ENCODE measurements around the gene PGAM2. TPM values are rescaled to one million over a fixed set of nuclear protein-coding genes. Genes with fewer than 3 reads are reported as not detected.

PGAM2 gene
- total RNA-seq, 1 experiment from 2014 or later, result 0.27 TPM

DNA sequence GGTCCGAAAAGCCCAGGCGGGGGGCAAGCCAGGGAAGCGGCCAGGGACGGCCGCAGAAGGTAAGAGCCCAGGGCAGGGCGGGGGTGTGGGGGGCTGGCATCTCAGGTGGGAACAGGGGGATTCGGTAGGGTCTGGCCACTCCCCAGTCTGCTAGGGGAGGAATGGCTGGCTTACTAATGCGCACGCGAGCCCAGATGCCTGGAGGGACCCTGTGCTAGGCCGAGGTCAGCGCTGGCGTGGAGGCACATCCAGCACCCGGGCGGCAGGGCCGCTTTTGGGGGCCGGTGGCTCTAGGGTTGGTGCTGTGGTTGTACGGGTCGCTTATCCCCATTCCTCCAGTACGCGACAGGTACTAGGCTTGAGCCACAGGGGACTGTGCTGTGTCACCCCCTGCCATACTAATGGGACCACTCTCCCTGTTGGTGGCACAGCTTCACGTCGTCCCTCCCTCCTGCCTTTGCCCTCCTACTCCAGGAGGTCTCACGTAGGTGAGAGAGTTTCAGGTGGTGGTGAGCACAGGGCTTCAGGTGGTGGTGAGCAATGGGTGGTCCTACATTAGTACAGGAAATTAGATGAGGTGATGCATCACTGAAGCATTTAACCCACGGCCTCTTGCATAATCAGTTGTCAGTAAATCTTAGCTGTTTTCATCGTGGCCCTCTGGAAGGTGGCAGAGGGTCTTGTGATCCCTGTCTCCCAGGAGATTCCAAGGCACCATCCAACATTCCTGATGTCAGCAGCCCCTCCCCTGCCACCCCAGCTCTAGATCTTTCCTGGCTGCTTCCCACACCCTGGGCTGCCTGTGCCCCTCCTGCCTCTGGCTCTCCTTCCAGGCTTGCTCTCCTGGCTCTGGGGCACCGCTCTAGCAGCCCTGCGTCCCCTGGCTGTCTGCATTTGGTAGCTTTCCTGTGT lies 39.7 kb upstream of the PGAM2 start:
- ATAC-seq (no peak), DNase-seq (ENCODE audit: low read depth, low spot score) (no peak)
- H3K9me2 ChIP-seq (ENCODE audit: insufficient read depth), result no peaks in the 10 kb centered on the region
- no peak overlapping the region for H2AFZ ChIP-seq (ENCODE audit: low read depth, low read length, poor library complexity, severe bottlenecking)
- H3K9ac ChIP-seq (ENCODE audit: low read length), result no peak overlapping the region
- BruUV-seq (replicated peaks), result no TSS peak
- ChIA-PET CTCF (no interaction called here), POLR2A (no interaction called here), RAD21 (ENCODE audit: low non-redundant PET in 1 of 2, low total read pairs in 2 of 2, uncharacterized antibody in 2 of 2, unreplicated experiment in 2 of 2) (no interaction called here)
- H3K27me3 ChIP-seq (ENCODE audit: insufficient read depth, low read length), result no peaks in the 10 kb centered on the region
- TF ChIP-seq ZNF274 (IDR thresholded peaks at IDR 0.05; ENCODE audit: low read depth, low read length), result no peak
- TF ChIP-seq FOSL1 (IDR thresholded peaks at IDR 0.05; ENCODE audit: low read depth), result no peak
- TF ChIP-seq, protein P1, sequence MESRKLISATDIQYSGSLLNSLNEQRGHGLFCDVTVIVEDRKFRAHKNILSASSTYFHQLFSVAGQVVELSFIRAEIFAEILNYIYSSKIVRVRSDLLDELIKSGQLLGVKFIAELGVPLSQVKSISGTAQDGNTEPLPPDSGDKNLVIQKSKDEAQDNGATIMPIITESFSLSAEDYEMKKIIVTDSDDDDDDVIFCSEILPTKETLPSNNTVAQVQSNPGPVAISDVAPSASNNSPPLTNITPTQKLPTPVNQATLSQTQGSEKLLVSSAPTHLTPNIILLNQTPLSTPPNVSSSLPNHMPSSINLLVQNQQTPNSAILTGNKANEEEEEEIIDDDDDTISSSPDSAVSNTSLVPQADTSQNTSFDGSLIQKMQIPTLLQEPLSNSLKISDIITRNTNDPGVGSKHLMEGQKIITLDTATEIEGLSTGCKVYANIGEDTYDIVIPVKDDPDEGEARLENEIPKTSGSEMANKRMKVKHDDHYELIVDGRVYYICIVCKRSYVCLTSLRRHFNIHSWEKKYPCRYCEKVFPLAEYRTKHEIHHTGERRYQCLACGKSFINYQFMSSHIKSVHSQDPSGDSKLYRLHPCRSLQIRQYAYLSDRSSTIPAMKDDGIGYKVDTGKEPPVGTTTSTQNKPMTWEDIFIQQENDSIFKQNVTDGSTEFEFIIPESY (IDR thresholded peaks at IDR 0.05; ENCODE audit: extremely low read depth, insufficient replicate concordance, low read length), result no peak
- no peak overlapping the region for H3K27ac ChIP-seq (ENCODE audit: low read depth, low read length)
- H4K20me1 ChIP-seq (ENCODE audit: insufficient read depth), result no peaks in the 10 kb centered on the region
- intact Hi-C loops (cut with micrococcal nuclease), result no loop called here
- H3K9me3 ChIP-seq (ENCODE audit: control insufficient read depth in 1 of 2, insufficient read depth in 1 of 2, low read depth in 1 of 2, low read length in 2 of 2), result no peaks in the 10 kb centered on the region
- H3K4me3 ChIP-seq (replicated peaks in 1 of 2; ENCODE audit: low read depth in 1 of 2, low read length in 2 of 2), result no peak overlapping the region
- no peaks in the 10 kb centered on the region for H3K36me3 ChIP-seq (ENCODE audit: control insufficient read depth in 1 of 2, insufficient read depth in 2 of 2, low read length in 2 of 2)
- H3K4me1 ChIP-seq (ENCODE audit: control insufficient read depth in 1 of 2, insufficient read depth in 2 of 2, low read length in 2 of 2), result peaks cover 0 to 6% of the 10 kb centered on the region in 2 experiments; a peak in 2 of 4 replicates
- no peak overlapping the region for H3K4me2 ChIP-seq (ENCODE audit: low read length)
- no peaks in the 10 kb centered on the region for H3K79me2 ChIP-seq (ENCODE audit: insufficient read depth, low read length)

Data from HCT116 (cell line).